Head of caudate nucleus (tissue), 42 donors: ENCODE results near the gene SF3B3.
"Not testable (repeated sequence)": the region's sequence is repeated elsewhere in the genome, so short reads cannot be mapped to it uniquely, and the experiment has no call there.

ENCODE experiments used
- DNase-seq, 42 donors: peaks; one replicate each; pipeline versions ENCODE4 v3.0.0 to v3.0.0-alpha.2; 2020 to 2021; ENCODE audit warnings: mixed read lengths in 7 of 42
- intact Hi-C: fragments of 100-400 bp; cut with DNase I; formaldehyde crosslinking; loops from one replicate; pipeline ENCODE4 v1.15.0; 2022

SF3B3 gene

DNA sequence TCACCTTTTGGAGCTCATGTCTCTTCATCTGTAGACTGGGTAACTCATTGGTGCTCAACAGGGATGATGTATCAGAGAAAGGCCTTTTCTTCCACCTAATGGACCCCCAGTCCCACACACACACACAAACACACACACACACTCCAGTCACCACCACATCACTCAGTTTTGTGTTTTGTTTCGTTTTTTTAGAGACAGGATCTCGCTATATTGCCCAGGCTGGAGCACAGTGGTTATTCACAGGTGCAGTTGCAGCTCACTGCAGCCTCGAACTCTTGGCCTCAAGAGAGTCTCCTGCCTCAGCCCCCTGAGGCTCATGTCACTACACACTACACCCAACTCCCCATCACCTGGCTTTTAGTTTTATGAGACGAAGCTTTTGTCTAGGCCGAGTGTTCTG is 55.6 kb downstream of the SF3B3 start:
- intact Hi-C loops, result no loop called here
- no peak for DNase-seq

GRCh38 chr16:70579648-70580630 is 56.3 kb downstream of the SF3B3 start:
- intact Hi-C loops, result no loop called here
- peak in 1 of 42 donors; percentile 7 for DNase-seq

DNA sequence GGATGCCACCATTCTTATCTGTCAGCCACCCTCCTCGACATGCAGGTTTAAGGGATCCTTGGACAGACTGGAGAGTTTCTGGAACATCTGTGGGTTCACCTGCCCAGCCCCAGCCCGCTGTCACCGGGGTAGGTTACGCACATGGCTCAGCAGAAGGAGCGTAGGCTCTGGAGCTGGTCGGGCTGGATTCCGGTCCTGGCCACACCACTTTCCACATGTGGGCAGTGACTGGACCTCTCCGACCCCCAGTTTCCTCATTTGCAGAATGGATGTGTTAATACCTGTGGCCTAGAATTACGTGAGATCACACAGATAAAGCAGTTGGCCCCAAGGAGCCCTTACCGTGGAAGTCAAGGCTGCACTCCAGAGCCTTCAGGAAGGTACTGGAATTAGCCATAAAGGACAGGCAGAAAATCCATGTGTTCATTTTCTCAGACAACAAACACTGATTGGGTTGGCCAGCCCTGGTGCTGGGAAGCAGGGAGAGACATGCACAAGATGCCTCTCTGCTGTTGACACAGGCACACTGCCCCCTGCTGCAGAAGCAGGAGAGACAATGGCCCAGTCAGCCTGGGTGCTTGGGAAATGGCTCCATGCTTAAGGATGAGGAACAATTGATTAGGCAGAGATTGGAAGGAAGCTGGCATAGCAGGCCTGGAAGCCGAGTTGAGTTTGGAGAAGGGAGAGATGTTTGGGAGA is 58.8 kb downstream of the SF3B3 start:
- DNase-seq, result no peak
- intact Hi-C loops, result no loop called here

DNA sequence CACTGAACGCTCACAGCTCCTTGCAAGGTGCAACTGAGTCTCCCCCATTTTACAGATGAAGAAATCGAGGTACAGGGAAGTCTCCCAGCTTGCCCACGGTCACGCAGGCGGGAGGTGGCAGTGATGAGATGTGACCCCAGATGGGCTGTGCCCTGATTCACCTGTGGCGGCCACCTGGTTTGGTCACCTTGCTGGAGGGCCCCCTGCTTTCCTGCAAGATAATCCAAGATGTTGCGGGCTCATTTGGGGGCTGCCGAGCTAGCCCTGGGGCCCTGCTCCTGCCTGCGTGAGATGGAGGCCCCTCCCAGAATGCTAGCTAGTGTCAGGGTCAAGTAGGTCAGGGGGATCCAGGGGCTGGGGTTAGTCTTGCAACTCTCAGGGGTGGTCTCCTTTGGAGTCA is 63.1 kb downstream of the SF3B3 start:
- intact Hi-C loops, result no loop called here
- DNase-seq, result no peak

GRCh38 chr16:70588565-70588964 is 64.9 kb downstream of the SF3B3 start:
- no peak for DNase-seq

GRCh38 chr16:70589416-70589815 is 65.8 kb downstream of the SF3B3 start:
- intact Hi-C loops, DNase-seq: not testable (repeated sequence)

More at GRCh38 chr16:70588565-70588964, 64.9 kb downstream of the SF3B3 start:
- intact Hi-C loops, result no loop called here

- DNase-seq, result peak in 1 of 42 donors; percentile 15
- intact Hi-C loops, result no loop called here
Measured at GRCh38 chr16:70589998-70590471, 66.4 kb downstream of the SF3B3 start.

DNA sequence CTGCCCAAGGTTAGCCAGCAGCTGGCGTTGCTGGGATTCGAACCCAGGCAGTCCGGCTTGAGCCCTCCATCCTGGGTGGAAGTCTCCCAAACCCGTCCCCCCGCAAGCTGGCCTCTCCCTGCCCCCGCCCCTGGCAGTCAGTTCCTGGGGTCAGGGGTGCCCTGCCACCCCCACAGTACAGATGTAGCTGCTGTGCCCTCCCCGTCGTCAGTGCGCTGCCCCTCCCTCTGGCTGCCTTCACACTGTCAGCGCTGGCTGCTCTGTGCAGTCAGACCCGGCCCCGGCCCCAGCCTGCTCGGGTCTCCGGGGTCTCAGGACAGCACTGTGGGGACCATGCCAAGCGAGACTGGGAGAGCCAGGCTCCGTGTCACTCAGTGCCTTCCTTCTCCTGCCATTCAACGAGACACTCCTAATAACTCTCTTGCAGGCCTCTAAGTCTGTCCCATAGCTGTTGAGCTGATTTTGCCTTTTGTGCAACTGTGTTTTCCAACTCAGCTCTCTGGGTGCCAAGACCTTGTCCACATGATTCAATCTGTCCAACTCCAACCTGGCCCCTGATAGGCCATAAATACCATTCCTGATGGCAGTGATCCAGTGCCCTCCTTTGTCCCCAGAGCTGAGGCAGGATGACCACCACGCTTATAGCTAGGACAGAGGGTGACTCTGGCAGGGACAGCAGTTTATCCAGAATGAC is 67.3 kb downstream of the SF3B3 start:
- DNase-seq, result no peak
- intact Hi-C loops, result no loop called here

DNA sequence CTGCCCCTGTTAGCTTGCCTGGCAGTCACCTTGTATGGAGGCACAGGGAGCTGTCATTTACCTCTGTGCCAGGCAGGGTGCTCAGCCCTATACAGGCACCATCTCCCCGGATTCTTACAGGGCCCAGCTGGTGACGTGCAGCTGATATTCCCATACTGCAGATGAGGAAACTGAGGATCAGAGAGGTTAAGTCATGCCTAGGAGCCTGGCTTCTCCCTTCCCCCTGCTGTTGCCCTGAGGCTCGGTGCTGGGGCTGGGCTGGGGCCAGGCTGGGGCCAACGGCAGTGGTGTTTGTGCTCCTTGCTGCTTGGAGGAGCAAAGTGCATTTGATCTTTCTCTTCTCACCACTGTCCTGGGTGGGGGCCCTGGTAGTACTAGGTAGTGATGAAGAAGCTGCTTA is 68.0 kb downstream of the SF3B3 start:
- intact Hi-C loops, result no loop called here
- no peak for DNase-seq

DNA sequence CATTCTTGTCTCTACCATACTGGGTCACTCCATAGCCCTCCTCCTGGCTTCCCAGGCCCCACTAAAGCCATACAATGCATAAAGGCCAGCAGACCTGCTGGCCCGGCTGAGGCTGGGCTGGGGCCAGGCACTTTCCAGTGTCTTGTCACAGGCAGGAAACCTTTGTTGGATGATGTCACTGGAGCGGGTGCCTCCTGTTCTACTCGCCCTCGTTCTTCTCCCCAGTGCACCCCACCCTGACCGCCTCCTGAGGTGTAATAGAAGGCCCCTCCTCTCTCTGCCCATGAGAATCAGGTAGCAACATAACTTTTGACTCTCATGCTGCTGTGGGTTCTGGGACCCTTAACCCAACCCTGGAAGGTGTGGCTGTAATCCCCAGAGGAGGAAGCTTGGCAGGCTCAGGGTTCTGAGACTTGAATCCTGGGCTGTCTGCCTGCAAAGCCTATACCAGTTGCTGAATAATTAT is 68.5 kb downstream of the SF3B3 start:
- intact Hi-C loops, result no loop called here
- no peak for DNase-seq

GRCh38 chr16:70593544-70593943 is 69.9 kb downstream of the SF3B3 start:
- DNase-seq, result no peak
- intact Hi-C loops, result no loop called here

DNA sequence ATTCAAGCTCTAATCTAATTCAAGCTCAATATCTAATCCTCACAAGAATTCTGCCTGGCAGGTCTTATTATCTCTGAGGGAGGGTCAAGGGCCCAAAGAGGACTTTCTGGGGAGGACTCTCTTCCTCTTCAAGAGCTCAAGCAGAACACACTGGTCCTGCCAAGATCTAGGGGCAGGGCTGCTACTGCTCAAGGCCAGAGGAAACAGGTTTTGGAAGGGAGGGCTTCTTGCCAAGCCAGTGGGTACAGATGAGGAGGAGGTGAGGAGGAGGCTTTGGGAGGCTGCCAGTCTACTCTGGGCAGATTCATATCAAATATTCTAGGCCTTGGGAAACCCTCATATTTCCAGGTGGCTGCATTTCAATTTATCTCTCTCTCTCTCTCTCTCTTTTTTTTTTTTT is 71.0 kb downstream of the SF3B3 start:
- DNase-seq, result no peak
- intact Hi-C loops, result no loop called here

GRCh38 chr16:70597135-70597835 is 73.7 kb downstream of the SF3B3 start:
- no peak for DNase-seq
- intact Hi-C loops, result no loop called here

- no peak for DNase-seq
Measured at GRCh38 chr16:70598937-70599503, 75.4 kb downstream of the SF3B3 start.

DNA sequence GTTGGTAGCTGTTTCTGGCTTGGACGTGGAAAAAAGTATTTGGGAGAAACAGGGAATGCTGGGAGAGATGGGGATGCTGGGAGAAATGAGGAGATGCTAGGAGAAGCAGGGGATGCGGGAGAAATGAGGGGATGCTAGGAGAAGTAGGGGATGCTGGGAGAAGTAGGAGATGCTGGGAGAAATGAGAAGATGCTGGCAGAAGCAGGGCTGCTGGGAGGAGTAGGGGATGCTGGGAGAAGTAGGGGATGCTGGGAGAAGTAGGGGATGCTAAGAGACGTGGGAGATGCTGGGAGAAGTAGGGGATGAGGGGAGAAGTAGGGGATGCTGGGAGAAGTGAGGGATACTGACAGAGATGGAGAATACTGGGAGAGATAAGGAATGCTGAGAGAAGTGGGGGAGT is 77.1 kb downstream of the SF3B3 start:
- no peak for DNase-seq
- intact Hi-C loops, result no loop called here

More at GRCh38 chr16:70598937-70599503, 75.4 kb downstream of the SF3B3 start:
- intact Hi-C loops, result no loop called here

DNA sequence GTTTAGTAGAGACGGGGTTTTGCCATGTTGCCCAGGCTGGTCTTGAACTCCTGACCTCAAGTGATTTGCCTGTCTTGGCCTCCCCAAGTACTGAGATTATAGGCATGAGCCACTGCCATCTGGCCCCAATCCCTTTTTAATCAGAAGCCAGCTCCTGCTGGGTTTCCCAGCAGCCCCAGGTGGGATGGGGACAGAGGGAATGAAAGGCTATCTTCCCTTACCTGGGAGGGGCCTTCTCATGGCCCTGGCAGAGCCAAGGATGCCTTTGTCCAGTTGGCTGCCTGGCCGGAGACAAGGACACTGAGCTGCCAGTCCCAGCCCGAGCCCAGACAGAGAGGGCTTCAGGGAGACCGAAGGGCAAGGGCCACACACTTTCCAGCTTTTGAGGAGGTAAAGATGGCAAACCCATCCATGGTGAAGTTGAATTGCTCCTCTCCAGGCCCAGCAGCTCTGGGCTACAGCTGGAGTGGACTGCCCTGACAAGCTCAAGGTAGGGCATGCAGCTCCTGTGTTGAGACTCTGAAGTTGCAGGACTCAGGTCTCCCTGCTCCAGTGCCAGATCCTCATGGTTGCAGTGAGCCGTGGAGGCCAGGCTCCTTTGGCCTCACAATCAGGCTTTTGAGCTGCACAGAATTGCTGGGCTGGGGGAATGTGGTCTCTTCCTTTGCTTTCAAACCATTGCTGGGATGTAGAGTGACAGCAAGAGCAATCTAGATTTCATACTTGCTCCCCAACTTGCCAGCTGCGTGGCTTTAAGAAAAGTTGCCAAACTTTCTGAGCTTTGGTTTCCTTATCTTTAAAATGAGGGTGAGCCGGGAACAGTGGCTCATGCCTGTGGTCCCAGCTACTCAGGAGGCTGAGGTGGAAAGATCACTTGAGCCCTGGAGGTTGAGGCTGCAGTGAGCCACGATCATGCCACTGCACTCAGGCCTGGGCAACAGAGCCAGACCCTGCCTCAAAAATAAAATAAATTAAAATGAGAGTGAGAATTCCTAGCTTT is 78.3 kb downstream of the SF3B3 start:
- no peak for DNase-seq
- intact Hi-C loops, result no loop called here

DNA sequence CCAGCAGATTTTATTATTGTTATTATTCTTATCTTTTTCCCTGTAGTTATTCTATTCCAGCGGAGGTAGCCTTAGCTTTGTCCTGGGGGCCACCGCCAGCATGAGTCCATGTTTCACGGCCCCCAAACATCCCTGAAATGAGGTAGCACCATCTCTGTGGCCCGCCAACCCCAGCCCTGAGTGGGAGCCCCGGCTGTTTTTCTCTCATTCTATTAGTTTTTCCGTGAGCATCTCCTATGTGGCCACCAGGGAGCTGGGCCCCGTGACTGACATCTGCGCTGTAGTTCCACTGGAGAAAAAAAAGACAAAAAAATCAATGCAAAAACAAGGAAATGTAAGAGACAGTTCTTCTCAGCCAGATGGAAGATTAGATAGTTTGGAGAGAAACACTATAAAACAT is 79.2 kb downstream of the SF3B3 start:
- no peak for DNase-seq
- intact Hi-C loops, result no loop called here
